ENCODE data around the gene CAMK1D. TPM values are rescaled to one million over a fixed set of nuclear protein-coding genes. Genes with fewer than 3 reads are reported as not detected.
A peak's percentile ranks its signal among the peaks of the same experiment; 100 is the strongest.

The CAMK1D gene
- total and polyA plus RNA-seq, 9 donors, result 1.9 to 7.4 (median 3.9) TPM

DNA sequence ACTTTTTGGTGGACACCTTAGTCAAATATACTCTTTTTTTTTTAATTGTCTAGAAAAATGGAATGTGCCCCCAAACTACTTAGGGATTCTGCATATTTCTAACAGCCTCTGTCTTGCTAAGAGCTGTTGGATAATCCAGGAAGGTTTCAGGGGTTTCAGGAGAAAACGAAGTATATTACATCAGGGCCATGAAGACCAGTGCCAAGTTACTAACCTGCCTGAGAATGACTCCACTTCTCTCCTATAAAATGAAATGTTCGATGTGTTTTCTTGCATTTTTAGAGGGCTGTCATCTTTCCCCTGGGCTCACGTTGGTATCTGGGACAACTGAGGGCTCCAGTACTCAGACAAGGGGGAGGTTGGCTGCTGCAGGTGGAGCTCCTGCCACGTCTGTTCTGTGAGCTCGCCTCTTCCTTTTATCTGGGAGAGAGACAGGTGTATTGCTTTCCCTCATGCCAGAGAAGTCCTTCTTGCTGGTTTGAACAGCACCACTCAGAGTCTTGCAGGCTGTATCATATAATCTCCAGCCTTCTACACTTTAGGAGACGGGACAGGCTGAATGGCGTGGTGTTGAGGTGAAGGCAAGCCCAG is 71.3 kb downstream of the CAMK1D start:
- no peak for DNase-seq
- no peak overlapping the region for H3K27ac ChIP-seq (ENCODE audit: low read length)
- H3K4me3 ChIP-seq (ENCODE audit: low read length), result no peak overlapping the region
- H3K36me3 ChIP-seq (ENCODE audit: control insufficient read depth, insufficient read depth, low read length), result no peaks in the 10 kb centered on the region
- no CpG with 5 or more reads among the region's 7 CpGs for WGBS (ENCODE audit: insufficient coverage)
- no peaks in the 10 kb centered on the region for H3K9me3 ChIP-seq (replicated peaks; ENCODE audit: control insufficient read depth, low read depth, low read length)
- H3K4me1 ChIP-seq (ENCODE audit: control insufficient read depth, insufficient read depth, low read length), result peaks cover 12% of the 10 kb centered on the region
- H3K27me3 ChIP-seq (ENCODE audit: control insufficient read depth, insufficient read depth, low read length), result no peaks in the 10 kb centered on the region

DNA sequence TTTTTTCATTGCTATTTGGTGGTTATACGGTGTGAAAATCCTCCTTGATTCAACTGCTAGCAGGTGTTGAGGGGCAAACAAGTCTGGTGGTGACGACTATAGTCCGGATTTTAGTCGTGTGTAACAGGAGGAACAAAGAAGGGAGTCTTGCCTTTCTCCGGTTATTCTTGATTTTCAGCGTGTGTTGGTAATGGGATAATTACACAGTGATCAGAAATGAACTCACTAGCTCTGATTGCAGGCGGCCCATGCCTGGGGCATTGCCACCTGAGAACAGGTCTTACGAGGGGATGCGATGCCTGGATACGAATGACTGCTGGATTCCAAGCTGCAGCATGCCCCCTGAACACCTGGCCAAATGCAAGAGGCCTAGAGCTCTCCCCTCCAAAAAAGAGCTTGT is 72.8 kb downstream of the CAMK1D start:
- no peak for DNase-seq
- Histone ChIP-seq H3K4me1 (ENCODE audit: control insufficient read depth, insufficient read depth, low read length) (peaks cover 12% of the 10 kb centered on the region), H3K36me3 (ENCODE audit: control insufficient read depth, insufficient read depth, low read length) (no peaks in the 10 kb centered on the region), H3K4me3 (ENCODE audit: low read length) (no peak overlapping the region), H3K9me3 (replicated peaks; ENCODE audit: control insufficient read depth, low read depth, low read length) (no peaks in the 10 kb centered on the region), H3K27ac (ENCODE audit: low read length) (no peak overlapping the region), H3K27me3 (ENCODE audit: control insufficient read depth, insufficient read depth, low read length) (no peaks in the 10 kb centered on the region)
- 90% methylated on average over 8 of the region's 10 CpGs for WGBS (ENCODE audit: insufficient coverage)

DNA sequence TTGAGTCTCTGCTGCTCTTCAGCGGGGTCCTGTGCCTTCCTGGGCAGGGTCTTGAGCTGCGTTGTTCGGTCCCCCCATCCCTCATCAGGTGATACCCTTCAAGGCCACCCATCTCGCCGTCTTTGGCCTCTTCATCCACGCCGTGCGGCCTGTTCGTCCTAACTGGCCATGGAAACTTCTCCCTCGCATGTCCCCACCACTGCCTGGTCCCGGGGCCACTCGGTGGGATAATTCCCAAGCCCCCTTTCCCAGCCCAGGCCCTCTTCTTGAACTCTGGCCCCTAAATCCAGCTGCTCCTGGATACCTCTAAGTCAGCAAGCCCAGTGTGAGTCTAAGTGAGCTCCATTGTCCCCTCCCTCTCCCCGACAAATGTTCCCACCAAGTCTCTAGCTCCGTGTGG is 74.5 kb downstream of the CAMK1D start:
- Histone ChIP-seq H3K36me3 (ENCODE audit: control insufficient read depth, insufficient read depth, low read length) (no peaks in the 10 kb centered on the region), H3K4me1 (ENCODE audit: control insufficient read depth, insufficient read depth, low read length) (peaks cover 3% of the 10 kb centered on the region), H3K27me3 (ENCODE audit: control insufficient read depth, insufficient read depth, low read length) (no peaks in the 10 kb centered on the region), H3K9me3 (replicated peaks; ENCODE audit: control insufficient read depth, low read depth, low read length) (no peaks in the 10 kb centered on the region), H3K4me3 (ENCODE audit: low read length) (no peak overlapping the region), H3K27ac (ENCODE audit: low read length) (no peak overlapping the region)
- WGBS (ENCODE audit: insufficient coverage), result 94% methylated on average over 14 of the region's 14 CpGs
- DNase-seq, result no peak

DNA sequence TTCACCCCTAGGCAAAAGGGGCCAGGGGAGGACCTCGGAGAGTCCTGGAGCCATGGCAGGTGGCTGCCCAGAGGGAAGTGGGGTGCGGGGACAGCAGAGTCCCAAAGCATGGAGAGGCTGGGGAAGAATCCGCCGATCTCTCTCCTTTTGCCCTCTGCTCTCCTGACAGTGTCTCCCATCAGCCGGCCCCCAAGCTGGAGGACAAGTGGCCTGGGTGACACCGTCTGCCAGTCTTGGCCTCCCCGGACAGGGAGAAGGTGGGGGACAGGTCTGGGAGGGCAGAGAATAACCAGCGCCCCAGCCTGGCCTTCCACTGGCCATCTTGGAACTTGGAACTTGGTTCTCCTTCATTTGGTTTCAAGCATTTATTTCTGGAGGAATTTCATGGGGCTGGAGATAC is 77.9 kb downstream of the CAMK1D start:
- Histone ChIP-seq H3K27ac (ENCODE audit: low read length) (no peak overlapping the region), H3K4me1 (ENCODE audit: control insufficient read depth, insufficient read depth, low read length) (peaks cover 13% of the 10 kb centered on the region), H3K36me3 (ENCODE audit: control insufficient read depth, insufficient read depth, low read length) (no peaks in the 10 kb centered on the region), H3K27me3 (ENCODE audit: control insufficient read depth, insufficient read depth, low read length) (peaks cover 4% of the 10 kb centered on the region), H3K4me3 (ENCODE audit: low read length) (no peak overlapping the region), H3K9me3 (replicated peaks; ENCODE audit: control insufficient read depth, low read depth, low read length) (no peaks in the 10 kb centered on the region)
- no peak for DNase-seq
- 90% methylated on average over 2 of the region's 8 CpGs for WGBS (ENCODE audit: insufficient coverage)

DNA sequence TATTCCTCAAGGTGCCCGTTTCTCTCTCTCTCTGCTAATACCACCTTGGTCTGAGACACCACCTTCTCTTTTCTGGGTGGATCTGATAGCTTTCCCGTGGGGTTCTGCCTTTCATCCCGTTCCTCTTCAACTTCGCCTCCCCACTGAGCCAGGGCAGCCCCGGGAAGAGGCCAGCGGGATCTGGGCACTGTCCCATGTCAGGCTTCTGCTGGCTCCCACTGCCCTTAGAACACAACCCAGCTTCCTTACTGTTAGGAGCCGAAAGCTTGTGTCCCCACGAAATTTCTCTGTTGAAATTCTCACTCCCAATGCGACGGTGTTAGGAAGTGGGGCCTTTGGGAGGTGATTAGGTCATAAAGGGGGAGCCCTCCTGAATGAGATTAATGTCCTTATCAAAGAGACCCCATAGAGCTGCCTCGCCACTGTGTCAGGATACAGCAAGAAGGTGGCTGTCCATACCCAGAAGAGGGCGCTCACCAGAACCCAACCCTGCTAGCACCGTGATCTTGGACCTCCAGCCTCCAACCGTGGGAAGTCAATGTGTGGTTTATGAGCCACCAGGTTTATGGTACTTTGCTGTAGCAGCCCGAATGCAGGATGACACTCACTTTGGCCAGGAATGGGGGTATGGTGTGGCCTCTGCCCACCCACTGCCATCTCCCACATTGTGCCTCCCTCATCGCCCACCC is 79.2 kb downstream of the CAMK1D start:
- Histone ChIP-seq H3K27me3 (ENCODE audit: control insufficient read depth, insufficient read depth, low read length) (peaks cover 4% of the 10 kb centered on the region), H3K4me3 (ENCODE audit: low read length) (no peak overlapping the region), H3K9me3 (replicated peaks; ENCODE audit: control insufficient read depth, low read depth, low read length) (no peaks in the 10 kb centered on the region), H3K36me3 (ENCODE audit: control insufficient read depth, insufficient read depth, low read length) (no peaks in the 10 kb centered on the region), H3K4me1 (ENCODE audit: control insufficient read depth, insufficient read depth, low read length) (peaks cover 16% of the 10 kb centered on the region), H3K27ac (ENCODE audit: low read length) (no peak overlapping the region)
- DNase-seq, result no peak
- WGBS (ENCODE audit: insufficient coverage), result 89% methylated on average over 9 of the region's 16 CpGs

DNA sequence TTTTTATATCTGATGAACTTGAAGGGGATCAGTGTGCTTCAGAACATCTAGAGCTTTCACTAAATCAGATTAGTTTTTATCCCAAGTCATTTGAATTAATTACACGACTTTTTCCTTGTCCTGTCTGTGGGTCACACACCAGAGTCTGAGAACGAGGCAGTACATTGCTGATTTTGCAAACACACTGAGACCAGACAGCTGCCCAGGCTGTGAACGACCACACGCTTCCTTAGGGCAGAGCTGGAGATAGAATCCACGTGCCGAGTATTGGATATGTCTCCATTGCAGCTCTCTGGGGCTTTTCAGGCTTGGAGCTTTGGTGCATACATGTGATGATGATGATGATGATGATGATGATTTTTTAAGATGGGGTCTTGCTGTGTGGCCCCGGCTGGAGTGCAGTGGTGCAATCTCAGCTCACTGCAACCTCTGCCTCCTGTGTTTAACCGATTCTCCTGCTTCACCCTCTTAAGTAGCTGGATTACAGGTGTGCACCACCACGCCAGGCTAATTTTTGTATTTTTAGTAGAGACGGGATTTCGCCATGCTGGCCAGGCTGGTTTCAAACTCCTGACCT is 81.1 kb downstream of the CAMK1D start:
- Histone ChIP-seq H3K36me3 (ENCODE audit: control insufficient read depth, insufficient read depth, low read length) (no peaks in the 10 kb centered on the region), H3K4me3 (ENCODE audit: low read length) (no peak overlapping the region), H3K27me3 (ENCODE audit: control insufficient read depth, insufficient read depth, low read length) (peaks cover 4% of the 10 kb centered on the region), H3K9me3 (replicated peaks; ENCODE audit: control insufficient read depth, low read depth, low read length) (no peaks in the 10 kb centered on the region), H3K27ac (ENCODE audit: low read length) (no peak overlapping the region), H3K4me1 (ENCODE audit: control insufficient read depth, insufficient read depth, low read length) (peaks cover 16% of the 10 kb centered on the region)
- 53% methylated on average over 7 of the region's 11 CpGs for WGBS (ENCODE audit: insufficient coverage)
- no peak for DNase-seq

DNA sequence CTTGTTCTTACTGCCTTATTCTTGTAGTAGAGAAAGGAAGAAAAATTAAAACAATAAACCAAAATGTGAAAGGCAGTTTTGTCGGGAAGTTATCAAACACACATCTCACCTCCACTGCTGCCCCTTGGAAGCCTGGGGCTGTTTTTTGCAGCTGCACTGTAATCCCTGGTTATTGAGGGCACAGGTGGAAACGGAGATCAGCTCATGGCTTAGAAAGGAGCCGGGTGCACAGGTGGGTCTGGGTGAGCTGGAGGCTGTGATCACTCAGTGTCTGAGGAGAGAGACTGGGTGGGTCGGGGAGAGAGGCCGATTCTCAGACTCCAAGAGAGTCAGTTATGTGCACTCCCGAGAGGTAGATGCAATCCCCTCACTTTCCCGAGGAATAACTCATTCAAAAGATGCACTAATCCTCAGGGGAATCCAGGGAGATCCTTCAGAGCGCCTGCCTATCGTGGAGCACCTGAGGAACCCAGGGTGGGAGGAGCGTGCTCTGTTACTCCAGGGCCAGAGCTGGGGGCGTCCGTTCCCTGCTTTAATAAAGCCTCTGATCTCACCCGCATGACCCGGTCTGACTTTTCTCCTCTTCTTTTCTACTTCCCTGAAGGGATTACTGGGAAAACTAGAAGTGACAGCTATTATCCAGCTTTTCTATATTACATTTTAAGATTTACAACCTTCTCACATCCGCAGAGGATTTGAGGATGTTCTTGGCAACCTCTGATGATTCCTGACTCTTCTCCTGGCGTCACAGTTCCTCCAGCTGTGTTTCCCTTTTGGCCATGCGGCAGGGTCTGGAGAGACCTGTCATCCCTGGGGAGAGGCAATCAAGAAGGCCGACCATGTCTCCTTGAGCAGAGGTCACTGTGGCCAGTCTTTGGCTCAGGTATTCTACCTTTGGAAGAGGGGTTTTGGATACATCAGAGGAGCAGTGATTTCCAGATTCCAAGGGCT is 82.1 kb downstream of the CAMK1D start:
- Histone ChIP-seq H3K9me3 (replicated peaks; ENCODE audit: control insufficient read depth, low read depth, low read length) (no peaks in the 10 kb centered on the region), H3K4me3 (ENCODE audit: low read length) (no peak overlapping the region), H3K27me3 (ENCODE audit: control insufficient read depth, insufficient read depth, low read length) (peaks cover 4% of the 10 kb centered on the region), H3K36me3 (ENCODE audit: control insufficient read depth, insufficient read depth, low read length) (no peaks in the 10 kb centered on the region), H3K27ac (ENCODE audit: low read length) (no peak overlapping the region), H3K4me1 (ENCODE audit: control insufficient read depth, insufficient read depth, low read length) (peaks cover 16% of the 10 kb centered on the region)
- 5% methylated on average over 6 of the region's 18 CpGs for WGBS (ENCODE audit: insufficient coverage)
- DNase-seq, result peak; percentile 81

DNA sequence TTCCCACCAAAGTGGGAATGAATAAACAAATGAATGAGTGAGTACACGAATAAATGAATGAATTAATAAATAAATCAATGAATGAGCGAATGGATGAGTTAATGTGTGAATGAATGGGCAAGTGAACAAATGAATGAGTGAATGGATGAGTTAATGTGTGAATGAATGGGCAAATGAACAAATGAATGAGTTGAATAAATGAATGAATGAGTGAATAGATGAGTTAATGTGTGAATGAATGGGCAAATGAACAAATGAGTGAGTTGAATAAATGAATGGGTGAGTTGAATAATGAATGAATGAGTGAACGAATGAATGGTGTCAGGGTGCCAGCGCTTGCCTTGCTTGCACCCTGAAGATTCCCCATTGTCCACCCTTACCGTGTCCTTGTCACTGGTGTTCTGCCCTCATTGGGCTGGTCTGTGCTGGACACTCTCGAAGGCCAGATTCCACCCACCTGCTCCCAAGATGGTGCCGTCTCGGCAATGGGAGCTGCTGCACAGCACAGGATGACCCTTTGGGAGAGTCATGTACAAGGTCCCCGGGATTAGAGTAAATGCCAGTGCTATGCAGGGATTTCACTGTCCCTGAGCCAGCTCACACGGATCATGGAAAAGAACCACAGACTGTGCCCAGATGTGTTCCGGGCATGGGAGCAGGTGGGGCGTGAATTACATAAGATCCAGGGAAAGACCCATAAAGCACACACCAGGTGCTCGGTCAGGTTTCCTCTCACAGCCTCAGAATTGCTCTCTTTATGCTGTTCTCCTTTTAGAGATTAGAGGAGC is 83.2 kb downstream of the CAMK1D start:
- 83% methylated on average over 10 of the region's 13 CpGs for WGBS (ENCODE audit: insufficient coverage)
- H3K4me1 ChIP-seq (ENCODE audit: control insufficient read depth, insufficient read depth, low read length), result peaks cover 16% of the 10 kb centered on the region
- no peak overlapping the region for H3K27ac ChIP-seq (ENCODE audit: low read length)
- no peak for DNase-seq
- no peaks in the 10 kb centered on the region for H3K9me3 ChIP-seq (replicated peaks; ENCODE audit: control insufficient read depth, low read depth, low read length)
- no peaks in the 10 kb centered on the region for H3K36me3 ChIP-seq (ENCODE audit: control insufficient read depth, insufficient read depth, low read length)
- H3K4me3 ChIP-seq (ENCODE audit: low read length), result no peak overlapping the region
- peaks cover 4% of the 10 kb centered on the region for H3K27me3 ChIP-seq (ENCODE audit: control insufficient read depth, insufficient read depth, low read length)

DNA sequence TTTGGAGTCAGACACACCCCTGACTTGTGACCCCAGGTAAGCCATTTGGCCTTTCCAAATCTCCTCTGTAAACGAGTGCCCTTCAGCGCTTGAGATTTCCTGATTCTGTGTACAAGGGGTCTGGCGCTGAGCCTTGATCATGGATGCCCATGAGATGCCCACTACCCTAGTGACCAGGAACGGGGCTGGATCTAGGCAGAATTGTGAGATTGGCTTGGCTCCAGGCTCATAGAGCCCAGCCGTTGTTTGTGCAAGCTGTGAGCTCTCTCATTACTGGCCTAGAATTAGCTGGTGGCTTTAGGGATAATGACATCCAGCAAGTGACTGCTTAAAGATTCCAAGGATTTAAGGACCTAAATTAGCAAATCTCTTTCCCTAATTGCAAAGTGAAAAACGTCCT is 84.9 kb downstream of the CAMK1D start:
- DNase-seq, result no peak
- WGBS (ENCODE audit: insufficient coverage), result 72% methylated on average over 3 of the region's 6 CpGs
- no peak overlapping the region for H3K27ac ChIP-seq (ENCODE audit: low read length)

More for the DNA sequence above, 84.9 kb downstream of the CAMK1D start:
- peaks cover 16% of the 10 kb centered on the region for H3K4me1 ChIP-seq (ENCODE audit: control insufficient read depth, insufficient read depth, low read length)
- peaks cover 4% of the 10 kb centered on the region for H3K27me3 ChIP-seq (ENCODE audit: control insufficient read depth, insufficient read depth, low read length)
- H3K9me3 ChIP-seq (replicated peaks; ENCODE audit: control insufficient read depth, low read depth, low read length), result no peaks in the 10 kb centered on the region
- H3K4me3 ChIP-seq (ENCODE audit: low read length), result no peak overlapping the region
- no peaks in the 10 kb centered on the region for H3K36me3 ChIP-seq (ENCODE audit: control insufficient read depth, insufficient read depth, low read length)
